Measurements from ENCODE around the gene OR4N2. TPM values are rescaled to one million over a fixed set of nuclear protein-coding genes. Genes with fewer than 3 reads are reported as not detected.

Gene OR4N2
- total and polyA plus RNA-seq, 4 donors, result not detected

Other genes with a start within 250 kb of the OR4N2 start
- gene OR11H2, start 89.9 kb upstream of the OR4N2 start, total RNA-seq, result not detected
- gene OR11H2, start 89.9 kb upstream of the OR4N2 start, polyA plus RNA-seq (ENCODE audit: insufficient read length in 2 of 2), result not detected
- not detected for gene OR4Q3, start 60.2 kb upstream of the OR4N2 start, total RNA-seq
- gene OR4Q3, start 60.2 kb upstream of the OR4N2 start, polyA plus RNA-seq (ENCODE audit: insufficient read length in 2 of 2), result not detected
- gene OR4M1, start 30.3 kb upstream of the OR4N2 start, total RNA-seq, result not detected
- not detected for gene OR4M1, start 30.3 kb upstream of the OR4N2 start, polyA plus RNA-seq (ENCODE audit: insufficient read length in 2 of 2)
- gene OR4K2, start 71.4 kb downstream of the OR4N2 start, total RNA-seq, result not detected
- gene OR4K2, start 71.4 kb downstream of the OR4N2 start, polyA plus RNA-seq (ENCODE audit: insufficient read length in 2 of 2), result not detected
- gene OR4K5, start 116.8 kb downstream of the OR4N2 start, total RNA-seq, result not detected
- gene OR4K5, start 116.8 kb downstream of the OR4N2 start, polyA plus RNA-seq (ENCODE audit: insufficient read length in 2 of 2), result not detected
- gene OR4K1, start 127.1 kb downstream of the OR4N2 start, total RNA-seq, result not detected
- gene OR4K1, start 127.1 kb downstream of the OR4N2 start, polyA plus RNA-seq (ENCODE audit: insufficient read length in 2 of 2), result not detected
- not detected for gene OR4K15, start 171.8 kb downstream of the OR4N2 start, total RNA-seq
- gene OR4K15, start 171.8 kb downstream of the OR4N2 start, polyA plus RNA-seq (ENCODE audit: insufficient read length in 2 of 2), result not detected
- not detected for gene OR4Q2, start 198.4 kb downstream of the OR4N2 start, total RNA-seq
- not detected for gene OR4Q2, start 198.4 kb downstream of the OR4N2 start, polyA plus RNA-seq (ENCODE audit: insufficient read length in 2 of 2)
- gene OR4K14, start 215.5 kb downstream of the OR4N2 start, total RNA-seq, result not detected
- not detected for gene OR4K14, start 215.5 kb downstream of the OR4N2 start, polyA plus RNA-seq (ENCODE audit: insufficient read length in 2 of 2)
- not detected for gene OR4K13, start 232.3 kb downstream of the OR4N2 start, total RNA-seq
- not detected for gene OR4K13, start 232.3 kb downstream of the OR4N2 start, polyA plus RNA-seq (ENCODE audit: insufficient read length in 2 of 2)